Measurements from ENCODE around the gene ATP2B3. TPM values are rescaled to one million over a fixed set of nuclear protein-coding genes. Genes with fewer than 3 reads are reported as not detected.

Gene ATP2B3
- total RNA-seq, 1 donor from 2014 or later = not detected

DNA sequence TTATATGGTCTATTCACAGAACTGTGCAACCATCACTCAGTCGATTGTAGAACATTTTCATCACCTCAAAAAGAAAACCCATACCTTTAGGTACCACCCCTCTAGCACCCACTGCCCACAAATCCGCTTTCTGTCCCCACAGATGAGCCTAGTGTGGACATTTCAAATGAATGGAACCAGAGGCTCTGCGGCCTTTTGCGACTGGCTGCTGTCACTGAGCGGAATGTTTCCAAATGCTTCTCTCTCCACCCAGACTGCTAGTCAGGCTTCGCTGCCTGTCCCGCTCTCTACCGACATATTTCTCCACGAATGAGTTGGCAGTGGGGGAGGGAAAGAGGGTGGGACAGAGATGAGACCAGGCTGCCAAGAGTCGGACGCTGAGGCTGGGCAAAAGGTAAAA, 24.4 kb upstream of the ATP2B3 start:
- H3K27ac Mint-ChIP-seq = no peak overlapping the region
- no peaks in the 10 kb centered on the region for H3K4me1 Mint-ChIP-seq
- ATAC-seq (ENCODE audit: low read depth) = no peak
- no peaks in the 10 kb centered on the region for H3K9me3 Mint-ChIP-seq
- no peak for DNase-seq
- ChIA-PET CTCF (no interaction called here), POLR2A (no interaction called here)
- TF ChIP-seq, protein P1, sequence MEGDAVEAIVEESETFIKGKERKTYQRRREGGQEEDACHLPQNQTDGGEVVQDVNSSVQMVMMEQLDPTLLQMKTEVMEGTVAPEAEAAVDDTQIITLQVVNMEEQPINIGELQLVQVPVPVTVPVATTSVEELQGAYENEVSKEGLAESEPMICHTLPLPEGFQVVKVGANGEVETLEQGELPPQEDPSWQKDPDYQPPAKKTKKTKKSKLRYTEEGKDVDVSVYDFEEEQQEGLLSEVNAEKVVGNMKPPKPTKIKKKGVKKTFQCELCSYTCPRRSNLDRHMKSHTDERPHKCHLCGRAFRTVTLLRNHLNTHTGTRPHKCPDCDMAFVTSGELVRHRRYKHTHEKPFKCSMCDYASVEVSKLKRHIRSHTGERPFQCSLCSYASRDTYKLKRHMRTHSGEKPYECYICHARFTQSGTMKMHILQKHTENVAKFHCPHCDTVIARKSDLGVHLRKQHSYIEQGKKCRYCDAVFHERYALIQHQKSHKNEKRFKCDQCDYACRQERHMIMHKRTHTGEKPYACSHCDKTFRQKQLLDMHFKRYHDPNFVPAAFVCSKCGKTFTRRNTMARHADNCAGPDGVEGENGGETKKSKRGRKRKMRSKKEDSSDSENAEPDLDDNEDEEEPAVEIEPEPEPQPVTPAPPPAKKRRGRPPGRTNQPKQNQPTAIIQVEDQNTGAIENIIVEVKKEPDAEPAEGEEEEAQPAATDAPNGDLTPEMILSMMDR (IDR thresholded peaks at IDR 0.05) = no peak
- H3K36me3 Mint-ChIP-seq (ENCODE audit: low read depth) = no peaks in the 10 kb centered on the region
- H3K27me3 Mint-ChIP-seq = no peaks in the 10 kb centered on the region
- H3K4me3 Mint-ChIP-seq = no peak overlapping the region
- intact Hi-C loops (cut with micrococcal nuclease) = no loop called here

DNA sequence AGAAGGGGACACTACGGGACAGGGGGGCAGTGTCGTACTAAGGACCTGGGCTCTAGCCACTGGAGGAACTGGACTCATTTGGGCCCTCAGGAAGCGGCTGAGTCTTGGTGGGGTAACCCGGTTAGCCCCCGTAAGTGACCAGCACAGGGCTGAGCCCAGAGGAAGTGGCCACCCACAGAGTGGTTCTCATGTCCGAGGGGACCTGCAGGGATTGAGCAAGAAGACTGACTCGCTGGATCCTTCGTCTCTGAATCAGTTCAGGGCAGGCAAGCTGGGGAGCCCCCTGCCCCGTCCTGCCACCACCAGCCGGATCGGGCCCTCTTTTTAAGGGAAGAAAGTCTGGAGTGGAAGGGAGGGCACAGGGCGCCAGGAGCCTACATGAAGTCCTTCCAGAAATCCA, 23.4 kb upstream of the ATP2B3 start:
- Mint-ChIP-seq H3K4me3 (no peak overlapping the region), H3K4me1 (no peaks in the 10 kb centered on the region), H3K27ac (no peak overlapping the region), H3K36me3 (ENCODE audit: low read depth) (no peaks in the 10 kb centered on the region), H3K9me3 (no peaks in the 10 kb centered on the region), H3K27me3 (no peaks in the 10 kb centered on the region)
- no peak for ATAC-seq (ENCODE audit: low read depth)
- intact Hi-C loops (cut with micrococcal nuclease) = no loop called here
- TF ChIP-seq, protein P1 (IDR thresholded peaks at IDR 0.05) = no peak
- POLR2A ChIA-PET = no interaction called here
- DNase-seq = no peak
- CTCF ChIA-PET = no interaction called here

DNA sequence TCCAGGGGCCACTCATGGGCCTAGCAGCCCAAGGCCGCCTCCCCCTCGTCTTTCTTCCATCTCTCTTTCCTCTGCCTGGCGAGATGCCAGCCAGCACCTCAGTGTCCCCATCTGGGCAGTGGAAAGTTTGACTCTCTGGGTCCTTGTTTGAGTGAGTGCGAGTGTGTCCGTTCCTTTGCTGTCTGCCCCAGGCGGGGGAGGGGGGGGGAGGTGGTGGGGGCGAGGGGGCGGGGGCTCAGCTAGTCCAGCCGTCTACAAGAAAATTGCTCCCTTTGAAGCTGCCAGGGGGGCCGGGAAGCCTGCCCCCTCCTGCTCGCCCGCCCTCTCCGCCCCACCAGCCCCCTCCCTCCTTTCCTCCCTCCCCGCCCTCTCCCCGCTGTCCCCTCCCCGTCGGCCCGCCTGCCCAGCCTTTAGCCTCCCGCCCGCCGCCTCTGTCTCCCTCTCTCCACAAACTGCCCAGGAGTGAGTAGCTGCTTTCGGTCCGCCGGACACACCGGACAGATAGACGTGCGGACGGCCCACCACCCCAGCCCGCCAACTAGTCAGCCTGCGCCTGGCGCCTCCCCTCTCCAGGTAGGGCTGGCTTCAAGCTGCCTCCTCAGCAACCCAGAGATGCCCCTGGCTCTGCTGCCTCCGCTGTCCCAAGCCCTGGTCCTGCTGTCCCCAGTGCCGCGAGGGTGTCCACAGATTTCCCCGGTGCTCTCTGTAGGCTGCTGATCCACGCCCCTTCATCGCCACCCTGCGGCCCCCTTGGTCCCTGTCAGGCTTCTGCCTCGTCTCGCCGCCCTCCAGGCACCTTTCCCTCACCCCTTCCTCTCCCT, 22.7 kb upstream of the ATP2B3 start, which contains the start of gene BGN:
TSS of gene BGN (plus strand) at position 440 of the 821 bp plus-strand sequence. CDS start 9,652 bp downstream, outside the sequence.
- ChIA-PET POLR2A (no interaction called here), CTCF (no interaction called here)
- no peaks in the 10 kb centered on the region for H3K36me3 Mint-ChIP-seq (ENCODE audit: low read depth)
- TF ChIP-seq, protein P1 (IDR thresholded peaks at IDR 0.05) = no peak
- no peak within 1 kb of the TSS for H3K27ac Mint-ChIP-seq
- peak; percentile 18 for ATAC-seq (ENCODE audit: low read depth)
- H3K4me1 Mint-ChIP-seq = no peaks in the 10 kb centered on the region
- H3K4me3 Mint-ChIP-seq = no peak within 1 kb of the TSS
- no peaks in the 10 kb centered on the region for H3K27me3 Mint-ChIP-seq
- no peaks in the 10 kb centered on the region for H3K9me3 Mint-ChIP-seq
- intact Hi-C loops (cut with micrococcal nuclease) = no loop called here
- no peak for DNase-seq

DNA sequence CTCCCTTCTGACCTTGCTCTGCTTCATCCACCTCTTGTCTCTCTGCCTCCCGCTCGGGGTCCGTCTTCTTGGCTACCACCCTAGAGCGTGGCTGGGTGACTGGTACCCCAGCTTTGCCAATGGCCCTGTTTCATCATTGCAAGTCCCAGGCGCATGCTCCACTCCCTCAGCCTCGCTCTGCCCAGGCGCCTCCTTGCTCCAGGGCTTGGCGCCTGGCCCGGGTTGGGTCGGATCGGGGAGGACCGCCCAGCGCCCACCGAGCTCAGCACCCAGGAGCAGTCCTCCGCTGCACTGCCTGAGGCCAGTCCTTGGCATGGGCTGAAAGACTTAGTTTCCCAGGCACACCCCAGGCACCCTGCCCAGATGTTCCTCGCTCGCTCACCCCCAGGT, 22.1 kb upstream of the ATP2B3 start:
- H3K9me3 Mint-ChIP-seq = no peaks in the 10 kb centered on the region
- ATAC-seq (ENCODE audit: low read depth) (no peak), DNase-seq (no peak)
- H3K27ac Mint-ChIP-seq = no peak overlapping the region
- no peaks in the 10 kb centered on the region for H3K36me3 Mint-ChIP-seq (ENCODE audit: low read depth)
- TF ChIP-seq, protein P1 (IDR thresholded peaks at IDR 0.05) = no peak
- intact Hi-C loops (cut with micrococcal nuclease) = no loop called here
- ChIA-PET CTCF (no interaction called here), POLR2A (no interaction called here)
- H3K27me3 Mint-ChIP-seq = no peaks in the 10 kb centered on the region
- H3K4me1 Mint-ChIP-seq = no peaks in the 10 kb centered on the region
- H3K4me3 Mint-ChIP-seq = no peak overlapping the region

DNA sequence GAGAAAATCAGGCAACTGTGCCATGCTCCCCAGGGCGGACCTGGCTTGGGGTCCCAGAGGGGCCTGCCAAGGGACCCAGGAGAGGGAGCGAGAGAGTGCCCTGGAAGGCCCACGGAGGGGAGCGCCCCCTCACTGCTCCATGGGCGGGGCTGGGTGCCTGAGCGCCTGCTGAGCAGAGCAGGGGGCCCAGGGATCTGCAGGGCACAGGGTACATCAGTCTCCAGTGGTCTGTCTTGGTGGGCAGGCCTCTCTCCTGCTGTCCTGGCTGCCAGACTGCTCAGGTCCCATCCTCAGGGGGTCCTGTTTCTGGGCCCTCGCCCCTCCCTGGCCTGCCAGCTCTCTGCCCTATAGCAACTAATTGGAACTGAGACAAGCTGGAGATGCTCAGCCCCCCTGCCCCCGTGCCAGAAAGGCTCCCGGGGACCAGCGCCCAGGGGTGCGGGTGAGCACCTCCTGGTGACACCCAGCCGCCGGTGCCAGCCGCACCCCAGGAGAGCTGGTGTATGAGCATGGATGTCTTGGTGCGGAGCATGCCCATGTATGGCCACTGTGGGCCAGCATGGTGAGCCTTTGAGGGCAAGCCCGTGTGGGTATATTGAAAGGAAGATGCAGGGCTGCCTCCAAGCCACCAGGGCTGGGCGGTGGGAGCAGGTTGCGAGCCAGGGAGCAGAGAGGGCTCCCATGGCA, 21.4 kb upstream of the ATP2B3 start:
- TF ChIP-seq, protein P1 (IDR thresholded peaks at IDR 0.05) = no peak
- intact Hi-C loops (cut with micrococcal nuclease) = no loop called here
- CTCF ChIA-PET = no interaction called here

More for the DNA sequence above, 21.4 kb upstream of the ATP2B3 start:
- H3K4me1 Mint-ChIP-seq = no peaks in the 10 kb centered on the region
- ATAC-seq (ENCODE audit: low read depth) = no peak
- no peak overlapping the region for H3K4me3 Mint-ChIP-seq
- DNase-seq = no peak
- H3K27ac Mint-ChIP-seq = no peak overlapping the region
- no peaks in the 10 kb centered on the region for H3K27me3 Mint-ChIP-seq
- POLR2A ChIA-PET = no interaction called here
- no peaks in the 10 kb centered on the region for H3K9me3 Mint-ChIP-seq
- H3K36me3 Mint-ChIP-seq (ENCODE audit: low read depth) = no peaks in the 10 kb centered on the region

Data from activated B cell treated with CpG ODN at 0.5 μM for 24 hours (primary cell).